ENCODE data around the gene SMARCA1.

Gene SMARCA1

GRCh38 chrX:129452523-129452922, 70.8 kb downstream of the SMARCA1 start:
- no peak for DNase-seq (ENCODE audit: low read depth)

GRCh38 chrX:129450123-129450522, 73.2 kb downstream of the SMARCA1 start:
- no peak for DNase-seq (ENCODE audit: low read depth)

GRCh38 chrX:129449148-129449547, 74.1 kb downstream of the SMARCA1 start:
- DNase-seq (ENCODE audit: low read depth), result no peak

GRCh38 chrX:129445436-129445835, 77.9 kb downstream of the SMARCA1 start:
- no peak for DNase-seq (ENCODE audit: low read depth)

GRCh38 chrX:129433945-129434344, 89.3 kb downstream of the SMARCA1 start:
- no peak for DNase-seq (ENCODE audit: low read depth)

GRCh38 chrX:129433461-129433860, 89.8 kb downstream of the SMARCA1 start:
- no peak for DNase-seq (ENCODE audit: low read depth)

GRCh38 chrX:129427267-129427666, 96.0 kb downstream of the SMARCA1 start:
- no peak for DNase-seq (ENCODE audit: low read depth)

GRCh38 chrX:129423191-129423590, 100.1 kb downstream of the SMARCA1 start:
- no peak for DNase-seq (ENCODE audit: low read depth)

GRCh38 chrX:129404670-129405008, 118.7 kb downstream of the SMARCA1 start:
- no peak for DNase-seq (ENCODE audit: low read depth)

GRCh38 chrX:129403974-129404669, 119.2 kb downstream of the SMARCA1 start:
- no peak for DNase-seq (ENCODE audit: low read depth)
